GM18909 (cell line): ENCODE data around the gene ADRA1B.
A peak's percentile ranks its signal among the peaks of the same experiment; 100 is the strongest.
"Not testable (repeated sequence)": the region's sequence is repeated elsewhere in the genome, so short reads cannot be mapped to it uniquely, and the experiment has no call there.

Experiments used
- ATAC-seq: cut with Tn5 transposase; IDR thresholded peaks from one replicate; pipeline ENCODE4 v1.9.1; 2021; ENCODE audit warnings: mild to moderate bottlenecking; ENCODE audit not compliant: unreplicated experiment, poor library complexity

Gene ADRA1B

GRCh38 chr5:159965031-159965837, 49.0 kb downstream of the ADRA1B start:
- no peak for ATAC-seq

DNA sequence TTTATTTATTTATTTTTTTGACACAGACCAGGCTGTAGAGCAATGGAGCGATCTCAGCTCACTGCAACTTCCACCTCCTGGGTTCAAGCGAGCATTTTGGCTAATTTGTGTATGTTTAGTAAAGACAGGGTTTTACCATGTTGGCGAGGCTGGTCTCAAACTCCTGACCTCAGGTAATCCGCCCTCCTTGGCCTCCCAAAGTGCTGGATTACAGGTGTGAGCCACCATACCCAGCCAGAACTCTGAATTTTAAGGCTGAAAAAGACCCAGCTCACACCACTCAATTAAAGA, 49.5 kb downstream of the ADRA1B start:
- ATAC-seq: not testable (repeated sequence)

- no peak for ATAC-seq
Observed at GRCh38 chr5:159969966-159970365, 53.7 kb downstream of the ADRA1B start.

DNA sequence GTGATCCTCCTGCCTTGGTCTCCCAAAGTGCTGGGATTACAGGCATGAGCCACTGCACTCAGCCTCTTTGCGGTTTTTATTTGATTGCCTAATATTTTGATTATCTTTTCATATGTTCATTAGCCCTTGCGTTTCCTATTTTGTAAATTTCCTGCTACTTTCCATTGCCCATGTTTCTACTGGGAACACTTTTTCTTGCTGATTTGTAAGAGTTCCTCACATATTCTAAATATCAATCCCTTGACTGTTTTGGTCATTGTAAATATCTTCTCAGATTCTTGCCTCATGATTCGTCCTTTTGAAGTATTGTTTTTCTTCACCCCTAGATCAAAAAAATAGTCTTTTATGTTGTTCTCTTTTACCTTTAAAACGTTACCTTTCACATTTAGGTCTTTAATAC, 54.8 kb downstream of the ADRA1B start:
- no peak for ATAC-seq

DNA sequence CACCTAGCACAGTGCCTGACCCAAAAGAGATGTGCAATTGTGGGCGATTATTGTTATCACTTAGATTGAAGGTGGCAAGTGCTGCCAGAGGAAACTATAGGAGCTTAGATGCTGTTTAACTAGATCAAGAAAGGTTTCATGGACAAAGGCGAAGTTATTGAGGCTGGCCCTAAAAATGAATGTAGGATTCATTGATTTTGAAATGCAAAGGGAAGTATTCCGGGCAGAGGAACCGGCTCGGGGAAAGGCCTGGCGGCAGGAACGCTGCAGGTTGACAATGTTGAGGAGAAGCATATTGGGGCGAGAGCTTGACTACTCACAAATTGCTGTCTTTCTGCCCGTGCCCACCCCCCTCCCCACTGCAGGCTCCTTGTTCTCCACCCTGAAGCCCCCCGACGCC, 55.2 kb downstream of the ADRA1B start:
- ATAC-seq: no peak

DNA sequence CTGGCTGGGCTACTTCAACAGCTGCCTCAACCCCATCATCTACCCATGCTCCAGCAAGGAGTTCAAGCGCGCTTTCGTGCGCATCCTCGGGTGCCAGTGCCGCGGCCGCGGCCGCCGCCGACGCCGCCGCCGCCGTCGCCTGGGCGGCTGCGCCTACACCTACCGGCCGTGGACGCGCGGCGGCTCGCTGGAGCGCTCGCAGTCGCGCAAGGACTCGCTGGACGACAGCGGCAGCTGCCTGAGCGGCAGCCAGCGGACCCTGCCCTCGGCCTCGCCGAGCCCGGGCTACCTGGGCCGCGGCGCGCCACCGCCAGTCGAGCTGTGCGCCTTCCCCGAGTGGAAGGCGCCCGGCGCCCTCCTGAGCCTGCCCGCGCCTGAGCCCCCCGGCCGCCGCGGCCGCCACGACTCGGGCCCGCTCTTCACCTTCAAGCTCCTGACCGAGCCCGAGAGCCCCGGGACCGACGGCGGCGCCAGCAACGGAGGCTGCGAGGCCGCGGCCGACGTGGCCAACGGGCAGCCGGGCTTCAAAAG, 55.7 kb downstream of the ADRA1B start:
- no peak for ATAC-seq

GRCh38 chr5:159972538-159973362, 56.5 kb downstream of the ADRA1B start:
- ATAC-seq: no peak

- ATAC-seq: no peak
Observed at GRCh38 chr5:159975462-159976019, 59.3 kb downstream of the ADRA1B start.

DNA sequence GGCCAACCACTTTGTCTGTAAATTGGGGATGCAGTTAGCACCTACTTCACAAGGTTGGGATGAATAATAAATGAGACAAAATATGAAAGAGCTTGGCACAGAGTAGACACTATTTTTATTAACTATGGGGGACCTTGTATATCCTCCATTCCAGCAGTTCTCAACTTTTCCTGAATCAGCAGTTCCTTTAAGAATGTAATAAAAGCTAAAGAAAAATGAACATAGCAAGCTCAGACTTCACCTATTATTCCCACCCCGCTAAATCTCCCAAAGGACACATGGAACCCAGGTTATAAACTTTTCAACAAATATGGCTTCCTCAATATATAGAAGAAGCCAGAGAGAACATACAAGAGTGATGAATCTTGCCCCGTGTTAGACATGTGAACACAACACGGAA, 60.6 kb downstream of the ADRA1B start:
- ATAC-seq: no peak

GRCh38 chr5:159978358-159978757, 62.1 kb downstream of the ADRA1B start:
- ATAC-seq: no peak

DNA sequence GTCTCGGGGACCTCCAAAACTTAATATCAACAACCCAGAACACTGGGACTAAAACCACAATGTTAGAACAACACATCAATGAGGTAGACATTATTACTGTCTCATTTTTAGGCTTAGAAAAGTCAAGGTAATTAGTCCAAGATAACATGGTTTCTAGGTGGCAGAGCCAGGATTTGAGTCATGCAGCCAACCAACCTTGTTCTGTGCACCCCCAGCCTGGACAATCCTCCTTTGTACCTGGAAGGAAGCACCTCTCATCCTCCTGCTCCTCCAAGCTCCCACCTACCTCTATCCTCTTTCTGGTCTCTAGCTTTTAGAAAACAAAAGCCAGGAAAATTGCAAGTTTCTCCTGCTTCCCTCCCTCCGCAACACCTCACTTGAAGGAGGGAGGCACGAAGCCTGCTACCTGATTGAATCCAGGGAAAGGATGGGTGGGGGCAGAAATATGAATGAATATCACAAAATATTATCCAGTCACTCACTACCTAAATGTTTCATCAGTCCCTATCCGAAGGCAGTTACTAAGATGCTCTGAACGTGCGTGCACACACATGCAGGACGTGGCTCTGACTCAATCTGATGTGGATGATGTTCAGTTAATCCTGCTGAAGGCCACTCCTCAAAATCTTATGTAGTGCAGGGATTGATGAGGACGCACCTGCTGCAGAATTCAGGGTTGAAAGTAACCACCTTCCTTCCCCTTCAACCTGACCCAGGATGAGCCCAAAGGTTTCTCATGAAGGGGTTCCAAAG, 66.3 kb downstream of the ADRA1B start:
- no peak for ATAC-seq

GRCh38 chr5:159987031-159987674, 70.9 kb downstream of the ADRA1B start:
- ATAC-seq: peak; percentile 97

GRCh38 chr5:159990506-159990905, 74.2 kb downstream of the ADRA1B start:
- ATAC-seq: no peak

GRCh38 chr5:159992566-159992965, 76.3 kb downstream of the ADRA1B start:
- ATAC-seq: no peak

- no peak for ATAC-seq
Observed at GRCh38 chr5:159993194-159993593, 76.9 kb downstream of the ADRA1B start.

- ATAC-seq: no peak
Observed at GRCh38 chr5:159995907-159996306, 79.6 kb downstream of the ADRA1B start.

DNA sequence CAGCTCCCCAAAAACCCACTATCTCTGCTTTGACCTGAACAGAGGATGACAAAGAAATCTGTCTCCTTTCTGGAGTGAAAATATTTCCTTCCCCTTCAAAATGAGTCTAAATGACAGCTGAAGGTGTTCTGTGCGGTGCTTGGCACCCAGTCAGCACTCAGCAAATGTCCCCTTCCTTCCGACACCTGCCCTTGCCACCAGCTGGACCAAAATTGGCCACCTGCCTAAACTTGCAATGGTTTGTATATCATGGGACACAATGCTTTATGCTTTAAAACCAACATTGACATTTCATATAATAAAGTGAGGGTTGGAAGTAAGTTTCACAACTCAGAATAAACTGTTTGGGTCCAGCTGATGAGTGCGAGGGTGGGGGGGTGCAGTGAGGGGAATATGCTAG, 85.2 kb downstream of the ADRA1B start:
- no peak for ATAC-seq

DNA sequence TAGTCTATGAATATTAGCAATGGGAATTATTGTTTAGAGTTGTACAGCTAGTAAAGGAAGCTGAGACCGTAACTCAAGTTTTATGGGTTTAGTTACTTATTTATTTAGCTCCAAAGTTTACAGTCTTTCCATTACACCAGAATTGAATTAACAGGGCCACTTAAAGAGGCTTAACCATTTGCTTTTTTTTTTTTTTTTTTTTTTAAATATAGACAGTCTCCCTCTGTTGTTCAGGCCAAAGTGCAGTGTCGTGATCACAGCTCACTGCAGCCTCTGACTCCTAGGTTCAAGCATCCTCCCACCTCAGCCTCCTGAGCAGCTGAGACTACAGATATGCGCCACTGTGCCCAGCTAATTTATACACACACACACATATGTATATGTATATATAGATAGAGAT, 91.2 kb downstream of the ADRA1B start:
- no peak for ATAC-seq

GRCh38 chr5:160008529-160008876, 92.2 kb downstream of the ADRA1B start:
- not testable (repeated sequence) for ATAC-seq
